PC-9 (cell line): Measurements from ENCODE around the gene ITIH5. TPM values are rescaled to one million over a fixed set of nuclear protein-coding genes. Genes with fewer than 3 reads are reported as not detected.

Experiments
- BruUV-seq: library from RNA; stranded (reverse); fragments of 400-500 nt; replicated peaks from 2 replicates; lab custom pipeline; 2021; lab: Mats Ljungman, UMichigan
- CTCF ChIA-PET: fragments of 300-600 bp; sonication (Branson Sonifier 250); formaldehyde crosslinking; loops from one replicate; lab custom pipeline; 2022; ENCODE audit warnings: antibody characterized with exemption; lab: Charles Lee
- POLR2A ChIA-PET: fragments of 300-600 bp; sonication (Branson Sonifier 250); formaldehyde crosslinking; loops from one replicate; lab custom pipeline; 2022; ENCODE audit warnings: antibody characterized with exemption; ENCODE audit not compliant: unreplicated experiment; lab: Charles Lee
- DNase-seq, 2 experiments: peaks; one replicate each; pipeline versions ENCODE4 v3.0.0 to v3.0.0-alpha.2; 2015 to 2022; ENCODE audit warnings: mixed read lengths in 1 of 2
- H2AFZ ChIP-seq: fragments of 200-600 bp; sonication (generic); 2 replicates; pipeline ENCODE4 v1.8.1; 2017; ENCODE audit warnings: antibody characterized with exemption
- H3F3A ChIP-seq: fragments of 200-600 bp; sonication (generic); 2 replicates; pipeline ENCODE4 v1.8.1; 2017; ENCODE audit warnings: antibody characterized with exemption, mild to moderate bottlenecking, low read depth; ENCODE audit not compliant: insufficient read depth
- H3K27ac ChIP-seq: fragments of 200-600 bp; sonication (generic); 2 replicates; pipeline ENCODE4 v1.6.1; 2016; ENCODE audit warnings: mixed run types
- H3K27me3 ChIP-seq: fragments of 200-600 bp; sonication (generic); 2 replicates; pipeline ENCODE4 v1.6.1; 2016; ENCODE audit warnings: low read depth, mixed run types; ENCODE audit not compliant: insufficient read depth
- H3K36me3 ChIP-seq: fragments of 200-600 bp; sonication (generic); 2 replicates; pipeline ENCODE4 v1.6.1; 2016; ENCODE audit warnings: low read depth, mixed run types
- H3K4me1 ChIP-seq: fragments of 200-600 bp; sonication (generic); replicated peaks from 2 replicates; pipeline ENCODE4 v1.6.1; 2016; ENCODE audit warnings: mixed run types; ENCODE audit not compliant: insufficient read depth
- H3K4me2 ChIP-seq: fragments of 200-600 bp; sonication (generic); 2 replicates; pipeline ENCODE4 v1.6.1; 2017; ENCODE audit warnings: mixed run types
- H3K4me3 ChIP-seq: fragments of 200-600 bp; sonication (generic); 2 replicates; pipeline ENCODE4 v1.6.1; 2016; ENCODE audit warnings: mixed run types
- H3K79me2 ChIP-seq: fragments of 200-600 bp; sonication (generic); 2 replicates; pipeline ENCODE4 v1.6.1; 2017; ENCODE audit warnings: low read depth, mixed run types
- H3K9me2 ChIP-seq: fragments of 200-600 bp; sonication (generic); 2 replicates; pipeline ENCODE4 v1.8.1; 2017; ENCODE audit warnings: mild to moderate bottlenecking; ENCODE audit not compliant: insufficient read depth
- H3K9me3 ChIP-seq: fragments of 200-600 bp; sonication (generic); 2 replicates; pipeline ENCODE4 v1.8.1; 2016; ENCODE audit warnings: low read depth; ENCODE audit not compliant: insufficient read depth
- H4K20me1 ChIP-seq: fragments of 200-600 bp; sonication (generic); 2 replicates; pipeline ENCODE4 v1.8.1; 2017; ENCODE audit not compliant: insufficient read depth
- EZH2 ChIP-seq: fragments of 200-600 bp; sonication (generic); IDR thresholded peaks from 2 replicates; pipeline ENCODE4 v1.8.0; 2017; ENCODE audit warnings: antibody characterized with exemption, low read depth
- intact Hi-C: fragments of 100-400 bp; cut with micrococcal nuclease; formaldehyde crosslinking; loops from one replicate; pipeline ENCODE4 v1.10.0; 2022; ENCODE audit not compliant: unreplicated experiment
- total RNA-seq: library from RNA; stranded (reverse); gene quantifications from 2 replicates; pipeline ENCODE4 v1.2.3, GENCODE V29; 2021
- TF ChIP-seq, protein P1 (sequence below): fragments of 200-600 bp; sonication (generic); conservative IDR thresholded peaks from 2 replicates; pipeline ENCODE4 v1.6.1; 2017; ENCODE audit warnings: mixed run types, antibody characterized with exemption, mild to moderate bottlenecking, moderate library complexity

ITIH5 gene
- total RNA-seq, 1 experiment from 2014 or later = not detected

GRCh38 chr10:7523656-7524055 is 143.1 kb downstream of the ITIH5 start:
- H3K4me2 ChIP-seq = no peak overlapping the region
- no peak for DNase-seq
- no peaks in the 10 kb centered on the region for H3K9me2 ChIP-seq
- TF ChIP-seq, protein P1, sequence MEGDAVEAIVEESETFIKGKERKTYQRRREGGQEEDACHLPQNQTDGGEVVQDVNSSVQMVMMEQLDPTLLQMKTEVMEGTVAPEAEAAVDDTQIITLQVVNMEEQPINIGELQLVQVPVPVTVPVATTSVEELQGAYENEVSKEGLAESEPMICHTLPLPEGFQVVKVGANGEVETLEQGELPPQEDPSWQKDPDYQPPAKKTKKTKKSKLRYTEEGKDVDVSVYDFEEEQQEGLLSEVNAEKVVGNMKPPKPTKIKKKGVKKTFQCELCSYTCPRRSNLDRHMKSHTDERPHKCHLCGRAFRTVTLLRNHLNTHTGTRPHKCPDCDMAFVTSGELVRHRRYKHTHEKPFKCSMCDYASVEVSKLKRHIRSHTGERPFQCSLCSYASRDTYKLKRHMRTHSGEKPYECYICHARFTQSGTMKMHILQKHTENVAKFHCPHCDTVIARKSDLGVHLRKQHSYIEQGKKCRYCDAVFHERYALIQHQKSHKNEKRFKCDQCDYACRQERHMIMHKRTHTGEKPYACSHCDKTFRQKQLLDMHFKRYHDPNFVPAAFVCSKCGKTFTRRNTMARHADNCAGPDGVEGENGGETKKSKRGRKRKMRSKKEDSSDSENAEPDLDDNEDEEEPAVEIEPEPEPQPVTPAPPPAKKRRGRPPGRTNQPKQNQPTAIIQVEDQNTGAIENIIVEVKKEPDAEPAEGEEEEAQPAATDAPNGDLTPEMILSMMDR = no peak
- no peak for TF ChIP-seq EZH2
- ChIA-PET POLR2A (no interaction called here), CTCF (no interaction called here)
- H4K20me1 ChIP-seq = no peaks in the 10 kb centered on the region
- no peaks in the 10 kb centered on the region for H3K4me1 ChIP-seq
- H3K27me3 ChIP-seq = peaks cover 12% of the 10 kb centered on the region
- no peaks in the 10 kb centered on the region for H3K79me2 ChIP-seq
- no peaks in the 10 kb centered on the region for H3F3A ChIP-seq
- no peaks in the 10 kb centered on the region for H3K9me3 ChIP-seq
- H3K4me3 ChIP-seq = no peak overlapping the region
- no peak overlapping the region for H3K27ac ChIP-seq
- intact Hi-C loops = loop anchor here (10.0 kb wide), 1 partner anchor 859 kb away; no protein-coding TSS in a partner anchor
- BruUV-seq = no TSS peak
- no peaks in the 10 kb centered on the region for H3K36me3 ChIP-seq
- H2AFZ ChIP-seq = no peak overlapping the region

DNA sequence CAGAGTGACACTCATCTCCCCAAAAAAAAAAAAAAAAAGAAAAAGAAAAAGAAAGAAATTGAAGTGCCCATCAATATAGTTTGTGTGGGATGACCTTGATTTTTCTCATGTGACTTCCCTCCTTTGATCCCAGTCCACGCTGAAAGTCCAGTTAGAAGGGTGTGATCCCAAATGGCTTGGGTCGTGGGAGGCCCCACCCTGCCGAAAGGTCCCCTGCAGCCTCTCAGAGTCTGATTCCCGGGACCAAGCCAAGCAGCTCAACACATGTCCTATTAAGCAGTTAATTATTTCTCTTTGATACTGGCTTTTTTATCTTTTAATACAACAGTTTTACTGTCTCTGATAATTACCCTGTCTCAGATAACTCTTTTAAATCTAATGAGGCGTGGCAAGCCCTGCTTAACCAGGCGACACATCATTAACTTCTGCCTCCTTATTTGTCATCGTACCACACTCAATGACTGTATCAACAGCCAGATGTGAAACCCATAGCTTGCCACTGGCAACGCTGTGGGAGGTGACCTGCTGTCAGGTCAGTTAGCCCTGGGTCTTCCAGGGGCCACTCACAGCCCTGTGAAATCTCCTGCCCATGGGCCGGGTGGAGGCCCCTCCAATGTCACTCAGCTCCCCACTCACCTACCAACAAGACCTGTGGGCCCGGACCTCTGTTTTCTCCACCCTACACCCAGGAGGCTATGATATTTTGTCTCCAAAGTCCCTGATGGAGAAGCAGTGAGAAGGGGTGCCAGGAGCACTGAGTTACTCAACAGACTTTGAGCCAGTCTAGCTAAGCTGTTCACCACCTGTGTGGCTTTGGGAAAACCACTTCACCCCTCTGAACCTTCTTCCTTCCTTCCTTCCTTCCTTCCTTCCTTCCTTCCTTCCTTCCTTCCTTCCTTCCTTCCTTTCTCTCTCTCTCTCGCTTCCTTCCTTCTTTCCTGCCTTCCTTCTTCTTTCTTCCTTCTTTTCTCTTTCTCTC is 146.0 kb downstream of the ITIH5 start:
- H3F3A ChIP-seq = no peaks in the 10 kb centered on the region
- no peaks in the 10 kb centered on the region for H3K9me3 ChIP-seq
- no peak overlapping the region for H3K4me3 ChIP-seq
- no peaks in the 10 kb centered on the region for H4K20me1 ChIP-seq
- POLR2A ChIA-PET = no interaction called here
- no peaks in the 10 kb centered on the region for H3K9me2 ChIP-seq
- intact Hi-C loops = loop anchor here (10.0 kb wide), 1 partner anchor 856 kb away; no protein-coding TSS in a partner anchor
- H3K4me1 ChIP-seq = no peaks in the 10 kb centered on the region
- no TSS peak for BruUV-seq
- H3K79me2 ChIP-seq = no peaks in the 10 kb centered on the region
- CTCF ChIA-PET = interaction anchor here (0.7 kb wide), 1 partner anchor 1688 kb away, joined by 3 read pairs; no protein-coding TSS in a partner anchor
- no peak overlapping the region for H2AFZ ChIP-seq
- no peak overlapping the region for H3K4me2 ChIP-seq
- peaks cover 5% of the 10 kb centered on the region; the same call in 1 of the 2 replicates for H3K27me3 ChIP-seq
- H3K27ac ChIP-seq = no peak overlapping the region
- H3K36me3 ChIP-seq = no peaks in the 10 kb centered on the region
- DNase-seq = no peak
- no peak for TF ChIP-seq EZH2
- TF ChIP-seq, protein P1 = no peak

DNA sequence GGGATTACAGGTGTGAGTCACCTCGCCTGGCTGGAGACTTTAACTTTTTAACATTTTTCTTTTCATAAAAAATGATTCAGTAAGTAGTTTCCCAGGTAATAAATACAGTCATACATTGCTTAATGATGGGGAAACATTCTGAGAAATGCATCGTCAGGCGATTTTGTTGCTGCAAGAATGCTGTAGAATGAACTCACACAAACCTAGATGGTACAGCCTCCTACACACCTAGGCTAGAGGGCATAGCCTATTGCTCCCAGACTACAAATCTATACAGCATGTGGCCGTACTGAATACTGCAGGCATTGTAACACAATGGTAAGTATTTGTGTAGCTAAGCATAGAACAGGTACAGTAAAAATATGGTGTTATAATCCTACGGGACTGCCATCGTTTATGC is 147.4 kb downstream of the ITIH5 start:
- intact Hi-C loops = no loop called here
- DNase-seq = peak in 1 of 2 experiments; percentile 58

More for the DNA sequence above, 147.4 kb downstream of the ITIH5 start:
- H3K27ac ChIP-seq = no peak overlapping the region
- no peaks in the 10 kb centered on the region for H3K9me2 ChIP-seq
- H3K4me1 ChIP-seq = no peaks in the 10 kb centered on the region
- BruUV-seq = no TSS peak
- no peaks in the 10 kb centered on the region for H3K9me3 ChIP-seq
- no peaks in the 10 kb centered on the region for H4K20me1 ChIP-seq
- H2AFZ ChIP-seq = no peak overlapping the region
- peaks cover 13% of the 10 kb centered on the region; the same call in 1 of the 2 replicates for H3K27me3 ChIP-seq
- no peak for TF ChIP-seq EZH2
- TF ChIP-seq, protein P1 = no peak
- no peaks in the 10 kb centered on the region for H3F3A ChIP-seq
- ChIA-PET POLR2A (no interaction called here), CTCF (no interaction called here)
- H3K4me2 ChIP-seq = no peak overlapping the region
- no peaks in the 10 kb centered on the region for H3K36me3 ChIP-seq
- H3K79me2 ChIP-seq = no peaks in the 10 kb centered on the region
- H3K4me3 ChIP-seq = no peak overlapping the region
